Panc1 (cell line): ENCODE measurements around the gene ALOX5AP. TPM values are rescaled to one million over a fixed set of nuclear protein-coding genes. Genes with fewer than 3 reads are reported as not detected.

Source experiments
- ATAC-seq: fragments of 200-7000 bp; cut with Tn5 transposase; 2 replicates; pipeline ENCODE4 v1.9.1; 2020; ENCODE audit warnings: mild to moderate bottlenecking, moderate library complexity
- BruUV-seq: library from RNA; stranded (reverse); fragments of 400-500 nt; replicated peaks from 2 replicates; lab custom pipeline; 2021; lab: Mats Ljungman, UMichigan
- CTCF ChIA-PET: fragments of 300-600 bp; sonication (Branson Sonifier 250); formaldehyde crosslinking; loops from one replicate; lab custom pipeline; 2022; ENCODE audit warnings: antibody characterized with exemption; lab: Charles Lee
- POLR2A ChIA-PET: fragments of 300-600 bp; sonication (Branson Sonifier 250); formaldehyde crosslinking; loops from one replicate; lab custom pipeline; 2022; ENCODE audit warnings: antibody characterized with exemption; lab: Charles Lee
- DNase-seq: peaks from one replicate; pipeline ENCODE4 v3.0.0-alpha.2; 2010; ENCODE audit warnings: low read depth, low spot score
- H3K27ac ChIP-seq: 2 replicates; pipeline ENCODE4 v1.5.1; 2011; ENCODE audit warnings: mild to moderate bottlenecking, low read length, inconsistent platforms
- H3K27me3 ChIP-seq: fragments of 200-500 bp; sonication (Bioruptor generic); 2 replicates; pipeline ENCODE4 v1.6.0; 2014; ENCODE audit warnings: low read length, inconsistent platforms; ENCODE audit not compliant: control insufficient read depth, insufficient read depth
- H3K36me3 ChIP-seq: fragments of 200-500 bp; sonication (Bioruptor generic); 2 replicates; pipeline ENCODE4 v1.5.1; 2014; ENCODE audit warnings: inconsistent platforms, mild to moderate bottlenecking, low read length, moderate library complexity; ENCODE audit not compliant: control insufficient read depth, insufficient read depth
- H3K4me1 ChIP-seq: 2 replicates; pipeline ENCODE4 v1.5.1; 2011; ENCODE audit warnings: inconsistent platforms, mild to moderate bottlenecking, low read length, moderate library complexity; ENCODE audit not compliant: control insufficient read depth, insufficient read depth
- H3K4me3 ChIP-seq, 2 experiments: 2 replicates each; pipeline ENCODE4 v1.5.1; 2011 to 2012; ENCODE audit warnings: low read depth in 2 of 2, low read length in 2 of 2, mild to moderate bottlenecking in 2 of 2, inconsistent platforms in 1 of 2, moderate library complexity in 1 of 2
- H3K9me3 ChIP-seq: fragments of 200-500 bp; sonication (Bioruptor generic); 2 replicates; pipeline ENCODE4 v1.5.1; 2014; ENCODE audit warnings: low read depth, mild to moderate bottlenecking, inconsistent platforms, low read length, moderate library complexity; ENCODE audit not compliant: control insufficient read depth, insufficient read depth
- POLR2AphosphoS5 ChIP-seq: IDR thresholded peaks from 2 replicates; pipeline ENCODE4 v1.6.1; 2012; ENCODE audit warnings: mild to moderate bottlenecking, low read depth, low read length, moderate library complexity
- REST ChIP-seq, 2 experiments: IDR thresholded peaks; 2 replicates each; pipeline ENCODE4 v1.6.1; 2011 to 2012; ENCODE audit warnings: low read depth in 2 of 2, control low read depth in 1 of 2, low read length in 1 of 2, mild to moderate bottlenecking in 1 of 2, moderate library complexity in 1 of 2; ENCODE audit not compliant: insufficient read depth in 1 of 2
- SIN3A ChIP-seq: IDR thresholded peaks from 2 replicates; pipeline ENCODE4 v1.6.1; 2012; ENCODE audit warnings: low read depth, mild to moderate bottlenecking, low read length, moderate library complexity, borderline replicate concordance; ENCODE audit not compliant: insufficient read depth
- TCF7L2 ChIP-seq: IDR thresholded peaks from 2 replicates; pipeline ENCODE4 v1.6.1; 2011; ENCODE audit warnings: mild to moderate bottlenecking, low read depth, low read length, inconsistent platforms
- in situ Hi-C: cut with HindIII; loops from 2 replicates; pipeline ENCODE4 v1.10.0; 2016; ENCODE audit warnings: low sequenced_read_pairs, low pct_unique_long_range_greater_than_20kb
- intact Hi-C: fragments of 100-400 bp; cut with micrococcal nuclease; formaldehyde crosslinking; loops from one replicate; pipeline ENCODE4 v1.10.0; 2022; ENCODE audit not compliant: unreplicated experiment
- total RNA-seq: library from RNA; stranded (reverse); gene quantifications from one replicate; pipeline ENCODE4 v1.2.1, GENCODE V29; 2021; ENCODE audit not compliant: unreplicated experiment
- TF ChIP-seq, protein P1 (sequence below): fragments of 450-650 bp; IDR thresholded peaks from 2 replicates; pipeline ENCODE4 v1.5.1; 2017; ENCODE audit warnings: mild to moderate bottlenecking

The ALOX5AP gene
- total RNA-seq, 1 experiment from 2014 or later = 2.1 TPM

- in situ Hi-C loops = no loop called here
- POLR2A ChIA-PET = no interaction called here
- Histone ChIP-seq H3K4me1 (peaks cover 3% of the 10 kb centered on the region; the same call in 1 of the 2 replicates), H3K9me3 (no peaks in the 10 kb centered on the region), H3K36me3 (no peaks in the 10 kb centered on the region), H3K27me3 (no peaks in the 10 kb centered on the region), H3K27ac (peak overlapping the region; percentile 59; the same call in 1 of the 2 replicates), H3K4me3 (no peak overlapping the region)
- intact Hi-C loops = no loop called here
- CTCF ChIA-PET = no interaction called here
- BruUV-seq = no TSS peak
- no peak for TF ChIP-seq POLR2AphosphoS5
- TF ChIP-seq, protein P1, sequence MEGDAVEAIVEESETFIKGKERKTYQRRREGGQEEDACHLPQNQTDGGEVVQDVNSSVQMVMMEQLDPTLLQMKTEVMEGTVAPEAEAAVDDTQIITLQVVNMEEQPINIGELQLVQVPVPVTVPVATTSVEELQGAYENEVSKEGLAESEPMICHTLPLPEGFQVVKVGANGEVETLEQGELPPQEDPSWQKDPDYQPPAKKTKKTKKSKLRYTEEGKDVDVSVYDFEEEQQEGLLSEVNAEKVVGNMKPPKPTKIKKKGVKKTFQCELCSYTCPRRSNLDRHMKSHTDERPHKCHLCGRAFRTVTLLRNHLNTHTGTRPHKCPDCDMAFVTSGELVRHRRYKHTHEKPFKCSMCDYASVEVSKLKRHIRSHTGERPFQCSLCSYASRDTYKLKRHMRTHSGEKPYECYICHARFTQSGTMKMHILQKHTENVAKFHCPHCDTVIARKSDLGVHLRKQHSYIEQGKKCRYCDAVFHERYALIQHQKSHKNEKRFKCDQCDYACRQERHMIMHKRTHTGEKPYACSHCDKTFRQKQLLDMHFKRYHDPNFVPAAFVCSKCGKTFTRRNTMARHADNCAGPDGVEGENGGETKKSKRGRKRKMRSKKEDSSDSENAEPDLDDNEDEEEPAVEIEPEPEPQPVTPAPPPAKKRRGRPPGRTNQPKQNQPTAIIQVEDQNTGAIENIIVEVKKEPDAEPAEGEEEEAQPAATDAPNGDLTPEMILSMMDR = no peak
- no peak for TF ChIP-seq REST (IDR thresholded peaks at IDR 0.05; ENCODE audit: insufficient read depth in 1 of 2, low read depth in 2 of 2, low read length in 1 of 2)
- TF ChIP-seq SIN3A = no peak
- no peak for TF ChIP-seq TCF7L2
- ATAC-seq = peak; percentile 61
- no peak for DNase-seq
These were observed 22.5 kb upstream of the ALOX5AP start for GRCh38 chr13:30712536-30713532.

GRCh38 chr13:30714629-30715371 lies 20.5 kb upstream of the ALOX5AP start:
- H3K36me3 ChIP-seq = no peaks in the 10 kb centered on the region
- H3K27me3 ChIP-seq = no peaks in the 10 kb centered on the region
- H3K27ac ChIP-seq = peak overlapping the region; percentile 34; the same call in 1 of the 2 replicates
- POLR2A ChIA-PET = interaction anchor here (0.6 kb wide), 1 partner anchor 173 kb away, joined by 9 read pairs; no protein-coding TSS in a partner anchor
- no peak overlapping the region for H3K4me3 ChIP-seq
- BruUV-seq = no TSS peak
- no peak for ATAC-seq
- peaks cover 11% of the 10 kb centered on the region for H3K4me1 ChIP-seq
- TF ChIP-seq TCF7L2 (no peak), POLR2AphosphoS5 (no peak), REST (IDR thresholded peaks at IDR 0.05; ENCODE audit: insufficient read depth in 1 of 2, low read depth in 2 of 2, low read length in 1 of 2) (no peak), SIN3A (no peak)
- TF ChIP-seq, protein P1 = no peak
- CTCF ChIA-PET = interaction anchor here (0.7 kb wide), 1 partner anchor 8 kb away, joined by 6 read pairs; no protein-coding TSS in a partner anchor
- DNase-seq = no peak
- in situ Hi-C loops (no loop called here), intact Hi-C loops (no loop called here)
- H3K9me3 ChIP-seq = no peaks in the 10 kb centered on the region
